Breast epithelium (tissue), 3 donors: Measurements from ENCODE around the gene MDK.

Experiments used
- CTCF ChIP-seq, 3 donors: fragments of 450-650 bp; IDR thresholded peaks; one replicate each; pipeline ENCODE4 v1.5.1; 2016 to 2017; ENCODE audit warnings: antibody characterized with exemption in 3 of 3, mild to moderate bottlenecking in 3 of 3, moderate library complexity in 3 of 3
- POLR2AphosphoS5 ChIP-seq, 3 donors: sonication (generic); formaldehyde crosslinking; IDR thresholded peaks; one replicate each; pipeline ENCODE4 v1.6.1; 2017; ENCODE audit warnings: antibody characterized with exemption in 3 of 3

GRCh38 chr11:46378296-46378695 lies 3.2 kb upstream of the MDK start:
- no peak for TF ChIP-seq CTCF (IDR thresholded peaks at IDR 0.05)
- TF ChIP-seq POLR2AphosphoS5 (IDR thresholded peaks at IDR 0.05), result no peak
